HepG2 (cell line): ENCODE measurements around the gene DOCK4. TPM values are rescaled to one million over a fixed set of nuclear protein-coding genes. Genes with fewer than 3 reads are reported as not detected.

ENCODE experiments used
- ATAC-seq: fragments of 200-7000 bp; cut with Tn5 transposase; 3 replicates; pipeline ENCODE4 v1.9.1; 2020; ENCODE audit warnings: mild to moderate bottlenecking, moderate library complexity
- BruUV-seq: library from RNA; stranded (reverse); fragments of 400-500 nt; replicated peaks from 2 replicates; lab custom pipeline; 2021; lab: Mats Ljungman, UMichigan
- CTCF ChIA-PET: fragments of 300-600 bp; formaldehyde crosslinking; extraction: SDS; loops from one replicate; lab custom pipeline; 2021; ENCODE audit warnings: low total read pairs, inconsistent platforms, low intra/inter-chr PET ratio; lab: Yijun Ruan, JAX
- POLR2A ChIA-PET: fragments of 350-600 bp; sonication (Branson Sonifier 250); formaldehyde crosslinking; loops from one replicate; lab custom pipeline; 2020; ENCODE audit warnings: antibody characterized with exemption, inconsistent platforms; lab: Yijun Ruan, JAX
- DNase-seq: peaks from one replicate; pipeline ENCODE4 v3.0.0-alpha.2; 2015; ENCODE audit warnings: low spot score
- FAIRE-seq: peaks from 3 replicates; lab custom pipeline; 2011; peaks lifted over from hg19 to GRCh38; lab: Jason Lieb, UNC
- H2AFZ ChIP-seq: one replicate; pipeline ENCODE4 v1.6.1; 2011; ENCODE audit warnings: low read length, inconsistent platforms
- H3K27ac ChIP-seq: fragments of 300-600 bp; 3 replicates; pipeline ENCODE4 v1.8.0; 2011; ENCODE audit warnings: mixed run types, mild to moderate bottlenecking, mixed read lengths, low read length, inconsistent platforms; ENCODE audit not compliant: insufficient read depth; ENCODE audit errors: extremely low read length
- H3K27me3 ChIP-seq, 2 experiments: fragments of 200-600 bp in 1 of 2; 2 replicates in 1 of 2; 3 replicates in 1 of 2; pipeline versions ENCODE4 v1.6.0 to v1.8.0; 2011; ENCODE audit warnings: low read length in 2 of 2, mild to moderate bottlenecking in 2 of 2, moderate library complexity in 2 of 2, inconsistent platforms in 1 of 2; ENCODE audit not compliant: insufficient read depth in 2 of 2, control insufficient read depth in 1 of 2
- H3K36me3 ChIP-seq, 2 experiments: fragments of 200-600 bp in 1 of 2; replicated peaks in 1 of 2; 2 replicates in 1 of 2; 3 replicates in 1 of 2; pipeline versions ENCODE4 v1.5.1 to v1.8.0; 2011; ENCODE audit warnings: low read length in 2 of 2, inconsistent platforms in 1 of 2; ENCODE audit not compliant: insufficient read depth in 2 of 2, control insufficient read depth in 1 of 2
- H3K4me1 ChIP-seq: 2 replicates; pipeline ENCODE4 v1.5.1; 2012; ENCODE audit warnings: low read length, inconsistent platforms; ENCODE audit not compliant: insufficient read depth
- H3K4me2 ChIP-seq: 2 replicates; pipeline ENCODE4 v1.6.0; 2011; ENCODE audit warnings: low read depth, low read length, inconsistent platforms
- H3K4me3 ChIP-seq, 3 experiments: fragments of 200-600 bp in 1 of 3; sonication (generic), shearing (Covaris generic) in 1 of 3; replicated peaks in 1 of 3; 2 replicates each; pipeline ENCODE4 v1.5.1; 2011 to 2016; ENCODE audit warnings: low read length in 3 of 3, inconsistent platforms in 2 of 3, low read depth in 2 of 3, mild to moderate bottlenecking in 2 of 3, control low read depth in 1 of 3, mixed read lengths in 1 of 3; ENCODE audit not compliant: insufficient read depth in 1 of 3
- H3K79me2 ChIP-seq: one replicate; pipeline ENCODE4 v1.6.1; 2011; ENCODE audit warnings: low read length, inconsistent platforms; ENCODE audit not compliant: insufficient read depth
- H3K9ac ChIP-seq: 2 replicates; pipeline ENCODE4 v1.6.0; 2011; ENCODE audit warnings: mild to moderate bottlenecking, low read depth, low read length, inconsistent platforms; ENCODE audit not compliant: insufficient read depth
- H3K9me3 ChIP-seq: 2 replicates; pipeline ENCODE4 v1.5.1; 2012; ENCODE audit warnings: mild to moderate bottlenecking, low read length
- H4K20me1 ChIP-seq: 2 replicates; pipeline ENCODE4 v1.6.0; 2011; ENCODE audit warnings: inconsistent platforms, mild to moderate bottlenecking, low read length, moderate library complexity; ENCODE audit not compliant: insufficient read depth
- GPN1 ChIP-seq: sonication (generic); formaldehyde crosslinking; IDR thresholded peaks from 2 replicates; pipeline ENCODE4 v1.5.1; 2020; ENCODE audit warnings: missing genetic modification reagents, borderline replicate concordance
- HNRNPUL1 ChIP-seq: fragments of 200-400 bp; formaldehyde crosslinking; IDR thresholded peaks from 2 replicates; pipeline ENCODE4 v1.6.1; 2017; ENCODE audit warnings: low read depth, mild to moderate bottlenecking, low read length, moderate library complexity
- KAT8 ChIP-seq: IDR thresholded peaks from 2 replicates; pipeline ENCODE4 v1.6.1; 2016; ENCODE audit warnings: missing genetic modification reagents, missing compliant biosample characterization
- POLR2G ChIP-seq: fragments of 200-400 bp; formaldehyde crosslinking; IDR thresholded peaks from 2 replicates; pipeline ENCODE4 v1.6.1; 2018; ENCODE audit warnings: mild to moderate bottlenecking, low read depth, low read length, moderate library complexity
- ZFP41 ChIP-seq: sonication (generic); formaldehyde crosslinking; IDR thresholded peaks from 2 replicates; pipeline ENCODE4 v1.4.0; 2020; ENCODE audit warnings: mild to moderate bottlenecking, missing genetic modification reagents, borderline replicate concordance
- ZNF10 ChIP-seq: sonication (generic); formaldehyde crosslinking; IDR thresholded peaks from 2 replicates; pipeline ENCODE4 v1.4.0; 2020; ENCODE audit warnings: mild to moderate bottlenecking, low read depth, missing genetic modification reagents, borderline replicate concordance
- ZNF577 ChIP-seq: sonication (generic); formaldehyde crosslinking; IDR thresholded peaks from 2 replicates; pipeline ENCODE4 v1.4.0; 2020; ENCODE audit warnings: mild to moderate bottlenecking, low read depth, missing genetic modification reagents, borderline replicate concordance
- ZNF605 ChIP-seq: sonication (generic); formaldehyde crosslinking; IDR thresholded peaks from 2 replicates; pipeline ENCODE4 v1.8.0; 2022; ENCODE audit warnings: mild to moderate bottlenecking, missing genetic modification reagents
- ZNF709 ChIP-seq: sonication (generic); formaldehyde crosslinking; IDR thresholded peaks from 2 replicates; pipeline ENCODE4 v1.5.0; 2020; ENCODE audit warnings: mild to moderate bottlenecking, missing genetic modification reagents
- whole genome bisulfite sequencing: methylation state at CpG from one replicate; pipeline ENCODE4 v1.1.6; 2017; ENCODE audit warnings: low lambda C conversion rate; 5-methylcytosine and 5-hydroxymethylcytosine counted together
- in situ Hi-C: cut with HindIII; loops from 2 replicates; pipeline ENCODE4 v1.10.0; 2017; ENCODE audit warnings: low pct_unique_long_range_greater_than_20kb; ENCODE audit not compliant: extremely low pct_ligation_motif_present
- intact Hi-C: fragments of 100-400 bp; cut with micrococcal nuclease; formaldehyde crosslinking; loops from one replicate; pipeline ENCODE4 v1.10.0; 2022; ENCODE audit not compliant: unreplicated experiment
- polyA plus RNA-seq, 8 experiments: library from polyadenylated mRNA; depleted of rRNA in 3 of 8; stranded (reverse) in 7 of 8; unstranded in 1 of 8; fragments of >200 nt; fragmentation: Illumina TruSeq in 4 of 8; extraction: Trizol in 4 of 8; gene quantifications; 2 replicates each; pipeline versions ENCODE4 v1.2.1 to v1.2.3, GENCODE V29; 2011 to 2016; ENCODE audit warnings: low read depth in 4 of 8, missing spikeins in 1 of 8, mixed read lengths in 1 of 8; ENCODE audit not compliant: insufficient read depth in 1 of 8
- total RNA-seq, 5 experiments: library from RNA; depleted of rRNA; stranded (reverse); fragments of >200 nt; fragmentation: Illumina TruSeq; extraction: Trizol; gene quantifications; 2 replicates each; pipeline ENCODE4 v1.2.3, GENCODE V29; 2016; ENCODE audit warnings: low read depth in 1 of 5
- TF ChIP-seq, protein P1 (sequence below): sonication (generic); formaldehyde crosslinking; conservative IDR thresholded peaks from 2 replicates; pipeline ENCODE4 v1.8.0; 2022; ENCODE audit warnings: missing genetic modification reagents

The DOCK4 gene
- total and polyA plus RNA-seq, 2 of the 13 experiments (the other 11 are each of a cell fraction or from before 2014, with no cell fraction given): 13.5 to 17.4 TPM

DNA sequence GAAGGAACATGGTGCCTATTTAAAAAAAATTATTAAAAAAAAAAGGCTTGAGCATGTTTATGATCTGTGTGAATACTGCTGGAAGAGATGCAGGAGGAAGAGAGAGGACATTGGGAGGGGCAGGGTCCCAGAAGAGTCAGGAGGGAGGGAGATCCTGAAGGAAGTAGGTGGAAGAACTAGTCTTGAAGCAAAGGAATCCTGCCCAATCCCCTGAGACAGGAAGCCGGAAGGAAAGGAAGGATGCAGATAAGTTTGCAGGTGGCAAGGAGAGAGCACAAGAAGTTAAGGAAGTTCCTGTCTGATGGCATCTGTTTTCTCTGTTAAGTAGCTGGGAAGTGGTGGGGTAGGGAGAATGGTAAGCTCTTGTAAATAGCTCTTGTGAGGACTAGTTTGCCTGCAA lies 318.5 kb downstream of the DOCK4 start:
- ATAC-seq: no peak
- Histone ChIP-seq H3K36me3 (peaks cover 2 to 5% of the 10 kb centered on the region in 2 experiments; a peak in 3 of 5 replicates), H3K4me3 (no peak overlapping the region), H3K4me2 (no peak overlapping the region)
- ChIA-PET CTCF (no interaction called here), POLR2A (no interaction called here)
- no peak for FAIRE-seq
- intact Hi-C loops: no loop called here
- BruUV-seq: no TSS peak
- TF ChIP-seq GPN1 (CRISPR knock-in tag) (no peak), POLR2G (no peak), ZFP41 (CRISPR knock-in tag) (no peak), ZNF577 (CRISPR knock-in tag) (no peak), ZNF605 (CRISPR knock-in tag) (no peak), ZNF709 (CRISPR knock-in tag) (no peak), ZNF10 (CRISPR knock-in tag) (no peak), HNRNPUL1 (no peak), KAT8 (CRISPR knock-in tag) (no peak)
- TF ChIP-seq, protein P1, sequence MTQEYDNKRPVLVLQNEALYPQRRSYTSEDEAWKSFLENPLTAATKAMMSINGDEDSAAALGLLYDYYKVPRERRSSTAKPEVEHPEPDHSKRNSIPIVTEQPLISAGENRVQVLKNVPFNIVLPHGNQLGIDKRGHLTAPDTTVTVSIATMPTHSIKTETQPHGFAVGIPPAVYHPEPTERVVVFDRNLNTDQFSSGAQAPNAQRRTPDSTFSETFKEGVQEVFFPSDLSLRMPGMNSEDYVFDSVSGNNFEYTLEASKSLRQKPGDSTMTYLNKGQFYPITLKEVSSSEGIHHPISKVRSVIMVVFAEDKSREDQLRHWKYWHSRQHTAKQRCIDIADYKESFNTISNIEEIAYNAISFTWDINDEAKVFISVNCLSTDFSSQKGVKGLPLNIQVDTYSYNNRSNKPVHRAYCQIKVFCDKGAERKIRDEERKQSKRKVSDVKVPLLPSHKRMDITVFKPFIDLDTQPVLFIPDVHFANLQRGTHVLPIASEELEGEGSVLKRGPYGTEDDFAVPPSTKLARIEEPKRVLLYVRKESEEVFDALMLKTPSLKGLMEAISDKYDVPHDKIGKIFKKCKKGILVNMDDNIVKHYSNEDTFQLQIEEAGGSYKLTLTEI (CRISPR knock-in tag): no peak
- TF ChIP-seq, all 625 proteins: peak for 0
- 91% methylated on average over 1 of the region's 1 CpG for WGBS
- in situ Hi-C loops: no loop called here
- no peak for DNase-seq
- H3K27me3 ChIP-seq: no peaks in the 10 kb centered on the region
- H4K20me1 ChIP-seq: no peaks in the 10 kb centered on the region
- H2AFZ ChIP-seq: no peak overlapping the region
- no peaks in the 10 kb centered on the region for H3K4me1 ChIP-seq
- H3K79me2 ChIP-seq: no peaks in the 10 kb centered on the region
- H3K9ac ChIP-seq: no peak overlapping the region
- H3K27ac ChIP-seq: no peak overlapping the region
- H3K9me3 ChIP-seq: no peaks in the 10 kb centered on the region
